Body of pancreas (tissue), 4 donors: Measurements from ENCODE around the gene UGGT1.

Experiments
- CTCF ChIP-seq, 7 experiments: fragments of 450-650 bp in 4 of 7; fragments of 200-600 bp in 3 of 7; sonication (generic) in 3 of 7; IDR thresholded peaks; one replicate each; pipeline ENCODE4 v1.5.1; 2016 to 2019; ENCODE audit warnings: antibody characterized with exemption in 7 of 7
- POLR2A ChIP-seq, 3 donors: fragments of 450-650 bp; IDR thresholded peaks; one replicate each; pipeline ENCODE4 v1.6.1; 2016; ENCODE audit warnings: antibody characterized with exemption in 3 of 3, mild to moderate bottlenecking in 2 of 3

- TF ChIP-seq CTCF (IDR thresholded peaks at IDR 0.05) (no peak), POLR2A (IDR thresholded peaks at IDR 0.05) (no peak)
These were observed 14.1 kb downstream of the UGGT1 start for GRCh38 chr2:128105072-128105471.
